Nucleus accumbens (tissue), 56 donors: ENCODE data around the gene TYW5.
"Not testable (repeated sequence)": the region's sequence is repeated elsewhere in the genome, so short reads cannot be mapped to it uniquely, and the experiment has no call there.

ENCODE experiments used
- DNase-seq, 56 donors: peaks; one replicate each; lab custom pipeline; 2025; lab: John Stamatoyannopoulos, UW

Gene TYW5

DNA sequence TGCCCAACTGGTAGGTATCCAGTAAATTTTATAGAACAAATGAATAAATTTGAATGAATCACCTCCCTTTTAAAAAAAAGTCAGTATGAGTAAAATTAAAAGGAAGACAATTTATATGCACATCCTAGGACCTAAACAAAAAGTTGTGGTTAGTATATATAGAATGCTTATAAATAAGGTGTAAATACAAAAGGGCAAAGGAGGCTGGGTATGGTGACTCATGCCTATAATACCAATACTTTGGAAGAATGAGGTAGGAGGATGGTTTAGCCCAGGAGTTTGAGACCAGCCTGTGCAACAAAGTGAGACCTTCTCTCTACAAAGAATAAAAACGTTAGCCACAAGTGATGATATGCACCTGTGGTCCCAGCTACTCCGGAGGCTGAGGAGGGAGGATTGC is 31.4 kb downstream of the TYW5 start:
- DNase-seq: no peak

GRCh38 chr2:199922856-199923255 is 32.4 kb downstream of the TYW5 start:
- DNase-seq: peak in 6 of 56 donors; percentile 2 to 13 (median 4)

- no peak for DNase-seq
These were observed 38.3 kb downstream of the TYW5 start for GRCh38 chr2:199916980-199917379.

GRCh38 chr2:199914372-199914958 is 40.8 kb downstream of the TYW5 start:
- DNase-seq: no peak

DNA sequence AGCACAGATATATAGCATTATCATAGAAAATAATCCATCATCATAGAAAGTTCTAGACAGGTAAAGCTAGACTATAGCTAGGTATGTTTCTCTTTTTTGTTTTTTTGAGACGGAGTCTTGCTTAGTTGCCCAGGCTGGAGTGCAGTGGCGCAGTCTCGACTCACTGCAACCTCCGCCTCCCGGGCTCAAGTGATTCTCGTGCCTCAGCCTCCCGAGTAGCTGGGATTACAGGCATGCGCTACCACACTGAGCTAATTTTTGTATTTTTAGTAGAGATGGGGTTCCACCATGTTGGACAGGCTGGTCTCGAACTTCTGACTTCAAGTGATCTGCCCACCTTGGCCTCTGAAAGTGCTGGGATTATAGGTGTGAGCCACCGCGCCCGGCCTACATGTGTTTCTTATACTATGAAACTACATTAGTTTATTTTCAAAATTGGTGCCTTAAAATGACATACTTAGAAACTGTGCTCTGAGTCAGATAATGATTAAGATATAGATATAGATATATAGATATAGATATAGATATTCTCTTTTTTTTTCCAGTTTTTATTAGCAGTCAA is 42.7 kb downstream of the TYW5 start:
- not testable (repeated sequence) for DNase-seq

GRCh38 chr2:199911877-199912161 is 43.5 kb downstream of the TYW5 start:
- DNase-seq: peak in 1 of 56 donors; percentile 33

DNA sequence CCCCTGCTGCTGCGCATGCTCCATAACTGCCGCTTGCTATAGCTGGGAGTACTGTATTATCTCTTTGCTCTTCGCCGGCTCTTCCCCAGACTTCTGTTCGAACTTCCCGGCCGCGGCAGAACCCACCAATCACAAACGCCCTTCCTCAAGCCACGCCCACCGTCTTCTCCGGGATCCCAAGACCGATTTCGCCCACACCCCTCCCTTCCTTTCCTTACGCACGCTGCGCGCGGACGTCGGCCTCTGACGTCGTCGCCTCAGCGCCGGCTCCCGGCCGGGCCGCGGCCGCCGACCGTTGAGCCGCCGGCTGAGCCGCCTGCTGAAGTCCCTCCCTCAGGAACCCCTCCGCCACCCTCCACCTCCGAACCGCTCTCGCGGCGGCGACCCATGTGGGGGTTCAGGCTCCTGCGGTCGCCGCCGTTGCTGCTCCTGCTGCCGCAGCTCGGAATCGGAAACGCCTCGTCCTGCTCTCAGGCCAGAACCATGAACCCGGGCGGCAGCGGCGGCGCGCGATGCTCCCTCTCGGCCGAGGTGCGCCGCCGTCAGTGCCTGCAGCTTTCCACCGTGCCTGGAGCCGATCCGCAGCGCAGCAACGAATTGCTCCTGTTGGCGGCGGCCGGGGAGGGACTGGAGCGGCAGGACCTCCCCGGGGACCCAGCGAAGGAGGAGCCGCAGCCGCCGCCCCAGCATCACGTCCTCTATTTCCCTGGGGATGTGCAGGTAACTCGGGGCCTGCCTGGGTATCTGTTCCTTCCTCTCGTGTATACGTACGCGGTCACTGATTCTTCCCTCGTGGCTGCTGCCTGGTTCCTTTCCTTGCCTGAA is 44.0 kb downstream of the TYW5 start, which contains the start of gene C2orf69:
TSS of gene C2orf69 (plus strand) at position 242 of the 825 bp plus-strand sequence. CDS start at position 388, 146 bp downstream.
- DNase-seq: peak; percentile 62 to 98 (median 93)

DNA sequence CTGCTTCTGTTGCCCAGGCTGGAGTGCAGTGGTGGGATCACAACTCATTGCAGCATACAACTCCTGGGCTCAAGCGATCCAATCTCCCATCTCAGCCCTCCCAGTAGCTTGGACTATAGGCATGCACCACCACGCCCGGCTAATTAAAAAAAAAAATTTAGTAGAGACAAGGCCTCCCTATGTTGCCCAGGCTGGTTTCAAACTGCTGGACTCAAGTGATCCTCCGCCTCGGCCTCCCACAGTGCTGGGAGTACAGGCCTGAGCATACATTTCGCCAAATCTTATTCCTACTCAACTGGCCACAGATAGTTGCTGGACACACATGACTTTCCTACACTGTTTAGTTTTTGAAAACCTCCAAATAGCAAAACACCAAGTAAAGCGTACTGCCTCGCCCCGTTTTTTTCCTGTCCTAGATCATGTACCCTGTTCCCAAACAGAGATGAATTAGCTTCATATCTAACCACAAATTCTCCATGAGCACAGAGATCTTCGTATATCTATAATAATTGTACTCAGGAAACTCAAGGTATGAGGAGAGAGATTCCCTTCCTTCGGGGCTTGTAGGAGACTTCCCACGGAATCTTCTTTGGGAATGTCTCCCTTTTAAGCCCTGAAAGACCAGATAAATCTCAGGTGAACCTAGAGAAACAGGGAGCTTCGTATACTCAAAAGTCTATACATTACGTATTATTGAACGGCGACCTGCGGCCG is 44.8 kb downstream of the TYW5 start:
- DNase-seq: no peak

DNA sequence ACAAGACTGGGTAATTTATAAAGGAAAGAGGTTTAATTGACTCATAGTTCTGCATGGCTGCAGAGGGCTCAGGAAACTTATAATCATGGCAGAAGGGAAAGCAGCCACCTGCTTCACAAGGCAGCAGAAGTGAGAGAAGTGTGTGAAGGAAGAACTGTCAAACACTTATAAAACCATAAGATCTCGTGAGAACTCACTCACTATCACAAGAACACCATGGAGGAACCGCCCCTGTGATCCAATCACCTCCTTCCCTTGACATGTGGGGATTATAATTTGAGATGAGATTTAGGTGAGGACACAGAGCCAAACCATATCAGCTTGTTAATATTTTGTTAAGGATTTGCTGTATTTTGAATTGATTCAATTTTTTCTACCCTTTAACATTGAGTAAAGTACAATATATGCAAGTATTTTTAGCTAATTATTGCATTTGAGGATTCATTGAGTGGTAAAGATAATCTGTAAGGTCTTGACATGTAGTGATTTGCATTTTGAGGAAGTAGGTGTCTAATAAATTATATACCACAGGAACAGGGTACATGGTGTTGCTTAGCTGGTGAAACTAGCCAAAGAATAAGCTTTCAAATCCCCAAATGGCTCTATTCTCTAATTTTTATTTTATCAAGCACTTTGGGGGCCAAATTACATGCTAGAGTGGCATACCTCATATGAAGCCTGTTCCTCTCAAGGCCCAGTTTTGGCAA is 48.1 kb downstream of the TYW5 start:
- no peak for DNase-seq

GRCh38 chr2:199903111-199903510 is 52.2 kb downstream of the TYW5 start:
- DNase-seq: no peak

- no peak for DNase-seq
These were observed 52.7 kb downstream of the TYW5 start for GRCh38 chr2:199902486-199903110.

DNA sequence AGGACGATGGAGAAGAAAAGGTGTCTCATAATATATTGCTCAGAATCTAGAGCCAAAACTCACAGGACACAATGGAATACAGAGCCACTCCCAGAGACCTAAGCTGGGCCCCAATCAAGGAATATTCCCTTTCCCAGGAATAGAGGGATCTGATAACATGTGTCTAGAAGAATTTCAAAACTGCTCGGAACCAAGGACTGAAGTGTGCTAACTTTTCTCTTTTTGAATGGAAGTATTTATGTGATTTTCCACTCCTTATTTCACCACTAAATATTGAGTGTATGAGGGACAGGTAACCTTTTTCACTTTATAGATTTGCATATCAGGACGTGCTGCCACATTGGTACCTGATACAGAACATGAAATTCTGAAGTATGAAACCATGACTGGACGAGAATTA is 53.3 kb downstream of the TYW5 start:
- DNase-seq: no peak

- DNase-seq: no peak
These were observed 58.7 kb downstream of the TYW5 start for GRCh38 chr2:199896617-199897016.

GRCh38 chr2:199895406-199895805 is 59.9 kb downstream of the TYW5 start:
- no peak for DNase-seq

- no peak for DNase-seq
These were observed 71.6 kb downstream of the TYW5 start for GRCh38 chr2:199883474-199884212.

DNA sequence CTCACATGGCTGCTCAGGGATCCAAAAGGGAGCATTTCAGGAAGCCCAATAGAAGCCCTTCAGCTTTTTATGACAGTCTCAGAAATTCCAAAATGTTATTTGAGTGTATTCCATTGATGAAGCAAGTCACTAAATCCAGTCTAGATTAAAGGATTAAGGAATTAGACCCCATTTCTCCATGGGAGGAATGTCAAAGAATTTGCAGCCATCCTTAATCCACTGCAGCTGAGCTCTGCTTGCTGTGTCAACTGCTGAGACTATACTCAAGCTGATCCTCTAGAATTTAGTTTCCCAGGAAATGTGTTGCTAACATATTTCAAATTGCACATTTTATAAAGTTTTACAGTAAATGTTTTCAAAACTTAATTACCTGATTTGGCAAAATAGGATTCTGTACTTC is 72.6 kb downstream of the TYW5 start:
- no peak for DNase-seq
